T-helper 2 cell (primary cell): Measurements from ENCODE around the gene AMIGO1.

Source experiments
- DNase-seq, 5 experiments: peaks; one replicate each; pipeline versions ENCODE4 v3.0.0 to v3.0.0-alpha.2; 2012 to 2022

AMIGO1 gene

GRCh38 chr1:109501644-109502363 is 7.7 kb downstream of the AMIGO1 start:
- no peak for DNase-seq

GRCh38 chr1:109500941-109501381 is 8.6 kb downstream of the AMIGO1 start:
- no peak for DNase-seq

GRCh38 chr1:109499661-109500536 is 9.6 kb downstream of the AMIGO1 start:
- DNase-seq: peak in 4 of 5 experiments; percentile 36 to 58 (median 48)

DNA sequence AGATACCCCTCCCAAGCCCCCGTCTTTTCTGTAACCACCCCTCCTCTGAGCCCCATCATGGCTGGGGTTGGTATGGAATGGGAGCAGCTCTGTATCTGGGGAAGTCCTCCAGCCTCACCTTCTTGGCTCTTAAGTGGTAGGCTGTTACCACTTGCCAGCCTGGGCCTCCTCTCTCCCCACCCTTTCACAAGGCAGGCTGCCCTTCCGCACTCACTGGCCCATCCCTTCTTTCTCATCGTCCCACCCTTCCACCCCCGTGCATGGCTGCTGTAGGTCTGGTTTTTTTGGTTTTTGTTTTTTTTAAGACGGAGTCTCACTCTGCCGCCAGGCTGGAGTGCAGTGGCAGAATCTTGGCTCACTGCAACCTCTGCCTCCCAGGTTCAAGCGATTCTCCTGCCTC is 10.4 kb downstream of the AMIGO1 start:
- no peak for DNase-seq

DNA sequence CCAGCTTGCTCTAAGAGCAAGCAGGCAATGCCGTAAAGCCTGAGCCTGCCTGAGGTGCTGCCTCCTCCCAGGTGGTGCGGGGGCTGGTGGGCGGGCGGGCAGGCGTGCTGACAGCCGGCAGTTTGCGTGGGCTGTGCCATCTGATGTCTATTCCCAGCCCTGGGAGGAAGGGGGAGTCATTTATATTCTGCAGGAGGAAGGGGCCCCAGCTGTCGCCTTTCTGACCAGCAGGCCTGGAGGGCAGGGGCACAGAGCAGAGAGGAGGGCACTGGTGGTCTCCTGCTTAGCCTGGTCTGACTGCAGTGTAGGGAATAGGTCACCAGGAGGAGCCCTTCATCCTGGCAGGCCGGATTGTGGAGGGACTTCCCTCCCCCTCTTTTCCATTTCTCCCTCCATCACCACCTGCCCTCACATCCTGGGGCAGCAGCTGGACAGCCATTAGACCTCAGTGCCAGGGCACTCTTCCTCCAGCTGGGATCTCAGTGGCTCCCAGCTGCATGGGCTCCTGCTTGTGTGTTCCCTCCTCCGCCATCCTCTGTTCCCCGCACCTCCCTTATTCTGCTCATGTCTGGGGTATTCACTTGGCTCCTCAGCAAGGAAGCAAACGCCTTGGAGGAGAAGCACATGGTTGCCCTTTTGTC is 11.2 kb downstream of the AMIGO1 start:
- no peak for DNase-seq

- DNase-seq: no peak
Measured at GRCh38 chr1:109497449-109498160, 11.9 kb downstream of the AMIGO1 start.

DNA sequence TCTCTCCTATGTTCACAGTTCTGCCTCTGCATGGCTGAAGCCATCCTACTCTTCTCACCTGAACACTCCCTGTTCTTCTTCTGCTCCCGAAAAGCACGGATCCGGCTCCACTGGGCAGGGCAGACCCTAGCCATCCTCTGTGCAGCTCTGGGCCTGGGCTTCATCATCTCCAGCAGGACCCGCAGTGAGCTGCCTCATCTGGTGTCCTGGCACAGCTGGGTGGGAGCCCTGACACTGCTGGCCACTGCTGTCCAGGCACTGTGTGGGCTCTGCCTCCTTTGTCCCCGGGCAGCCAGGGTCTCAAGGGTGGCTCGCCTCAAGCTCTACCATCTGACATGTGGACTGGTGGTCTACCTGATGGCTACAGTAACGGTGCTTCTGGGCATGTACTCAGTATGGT is 13.8 kb downstream of the AMIGO1 start:
- no peak for DNase-seq

DNA sequence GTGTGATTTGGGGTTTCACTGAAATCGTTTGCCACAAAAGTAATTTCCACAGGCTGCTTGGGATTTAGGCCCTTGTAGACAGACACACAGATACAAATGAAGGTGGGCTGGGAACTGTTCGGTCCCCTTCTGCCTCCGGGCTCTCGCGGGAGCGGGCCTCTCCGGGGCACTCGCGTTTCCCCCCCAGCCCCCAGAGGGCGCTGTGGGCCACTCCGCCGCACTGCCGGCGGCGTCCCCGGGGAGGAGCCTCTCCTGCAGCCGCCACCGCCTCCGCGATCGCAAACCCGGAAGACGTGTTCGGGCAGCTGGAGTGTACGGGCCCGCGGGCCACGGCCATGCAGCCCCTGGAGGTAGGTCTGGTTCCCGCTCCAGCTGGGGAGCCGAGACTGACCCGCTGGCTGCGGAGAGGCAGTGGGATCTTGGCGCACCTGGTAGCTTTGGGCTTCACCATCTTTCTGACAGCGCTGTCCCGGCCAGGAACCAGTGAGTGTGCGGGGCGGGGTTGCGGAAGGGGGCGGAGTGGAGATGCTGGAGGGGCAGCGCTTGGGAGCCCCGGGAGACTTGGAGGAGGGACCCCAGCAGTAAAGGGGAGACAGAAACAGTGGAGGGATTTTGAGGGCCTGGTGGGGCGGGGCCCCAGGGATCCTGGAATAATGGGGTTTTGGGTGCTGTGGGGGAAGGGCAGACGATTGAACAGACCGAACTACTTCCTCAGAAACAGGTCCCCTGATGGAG is 15.6 kb downstream of the AMIGO1 start, which contains the start of gene CYB561D1:
CYB561D1 (plus strand) TSS at position 290 of the 735 bp plus-strand sequence; CDS start at position 336, 46 bp downstream.
- peak; percentile 83 to 90 (median 85) for DNase-seq

- no peak for DNase-seq
Measured at GRCh38 chr1:109493227-109493626, 16.3 kb downstream of the AMIGO1 start.

DNA sequence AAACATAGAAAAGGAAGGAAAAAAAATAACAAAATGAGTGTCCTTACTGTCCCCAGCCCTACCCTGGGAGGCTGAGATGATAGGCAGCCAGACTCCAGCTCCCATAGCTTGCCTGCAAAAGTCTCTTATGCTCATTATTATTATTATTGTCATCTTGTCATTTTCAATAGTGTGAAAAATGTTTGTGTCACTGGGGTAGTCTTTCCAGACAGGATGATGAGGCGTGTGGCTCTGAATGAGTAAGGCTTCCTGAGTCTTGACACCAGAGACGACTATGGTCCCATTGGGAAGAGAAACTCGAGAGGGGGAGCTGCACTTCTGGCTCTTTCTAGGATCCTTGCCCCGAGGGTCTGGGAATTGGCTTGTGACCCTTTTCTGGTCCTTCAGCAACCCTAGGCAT is 16.7 kb downstream of the AMIGO1 start:
- no peak for DNase-seq

- DNase-seq: no peak
Measured at GRCh38 chr1:109491372-109491771, 18.2 kb downstream of the AMIGO1 start.

DNA sequence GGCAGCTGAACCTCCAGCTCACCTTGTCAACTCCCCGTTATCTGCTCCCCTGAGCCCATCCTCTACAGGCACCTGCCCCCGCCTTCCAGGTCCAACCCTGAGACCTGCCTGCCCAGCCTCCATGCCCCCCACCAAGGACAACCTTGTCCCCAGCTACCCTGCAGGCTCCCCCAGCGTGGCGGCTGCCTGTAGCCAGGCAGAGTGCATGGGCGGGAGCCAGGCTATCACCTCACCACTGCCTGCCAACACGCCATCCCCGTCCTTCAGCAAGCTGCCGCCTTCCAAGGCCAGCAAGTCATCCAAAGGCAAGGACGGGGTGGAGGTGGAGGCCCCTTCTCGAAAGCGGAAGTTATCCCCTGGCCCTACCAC is 18.6 kb downstream of the AMIGO1 start:
- DNase-seq: no peak

DNA sequence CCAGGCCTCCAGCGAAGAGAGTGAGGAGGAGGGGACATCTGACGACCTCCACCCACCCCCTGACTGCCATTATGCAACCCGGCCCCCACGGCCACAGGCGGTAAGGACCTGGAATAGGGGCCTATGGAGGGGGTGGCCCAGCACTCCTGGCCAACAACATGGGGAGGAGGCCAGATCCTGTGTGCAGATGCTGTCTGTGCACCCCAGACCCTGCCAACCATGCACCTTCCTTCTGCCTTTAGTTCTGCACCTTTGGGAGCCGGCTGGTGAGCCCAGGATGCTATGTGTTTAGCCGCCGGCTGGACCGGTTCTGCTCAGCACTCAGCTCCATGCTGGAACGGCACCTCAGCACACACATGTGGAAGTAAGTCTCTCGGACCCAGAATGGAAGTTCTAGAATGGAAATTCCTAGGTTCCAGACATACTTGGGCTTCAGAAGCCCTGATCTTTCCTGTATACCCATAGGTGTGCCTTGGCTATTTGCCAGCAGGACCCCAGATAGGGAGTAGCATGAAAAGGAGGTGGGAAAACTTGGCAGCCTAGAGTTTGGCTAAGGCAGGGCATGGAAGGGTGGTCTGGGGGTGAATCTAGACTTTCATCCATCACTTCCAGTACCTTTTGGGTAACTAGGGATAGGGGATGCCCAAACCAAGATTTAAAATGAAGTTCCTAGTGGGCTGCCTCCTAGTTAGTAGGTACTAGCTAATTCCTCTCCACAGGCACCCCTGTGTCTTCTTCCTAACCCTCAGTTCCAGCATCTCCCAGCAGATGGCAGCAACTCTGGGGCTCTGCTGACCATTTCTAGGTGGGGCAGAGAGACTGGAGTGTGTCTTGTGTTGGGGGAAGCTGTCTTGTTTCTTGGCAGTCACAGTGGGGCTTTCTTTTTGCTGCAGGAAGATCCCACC is 19.2 kb downstream of the AMIGO1 start:
- peak in 4 of 5 experiments; percentile 34 to 76 (median 60) for DNase-seq

- DNase-seq: no peak
Measured at GRCh38 chr1:109488696-109489095, 20.8 kb downstream of the AMIGO1 start.

- no peak for DNase-seq
Measured at GRCh38 chr1:109488201-109488600, 21.3 kb downstream of the AMIGO1 start.

DNA sequence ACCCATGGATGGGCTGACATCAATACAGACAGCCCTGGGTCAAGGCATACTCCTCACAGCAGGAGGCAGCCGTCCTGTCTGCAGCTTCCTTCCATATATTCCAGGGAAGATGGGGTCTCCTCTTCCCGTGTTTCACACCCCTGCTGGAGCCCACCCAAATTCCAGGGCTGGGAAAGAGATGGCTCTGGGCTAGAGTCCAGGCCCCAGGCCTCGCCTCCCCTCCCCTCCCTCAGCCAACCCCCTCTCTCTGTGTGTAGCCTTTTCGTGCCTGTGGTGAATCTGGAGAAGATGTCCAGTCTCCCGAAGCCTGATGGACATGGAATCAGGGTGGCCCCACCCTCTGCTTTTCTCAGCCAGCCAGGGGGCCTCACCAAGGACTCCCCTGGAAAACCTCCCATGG is 22.3 kb downstream of the AMIGO1 start:
- DNase-seq: no peak

GRCh38 chr1:109485001-109485400 is 24.5 kb downstream of the AMIGO1 start:
- DNase-seq: no peak

GRCh38 chr1:109484519-109484975 is 25.0 kb downstream of the AMIGO1 start:
- DNase-seq: no peak

- DNase-seq: peak; percentile 84 to 95 (median 88)
Measured at GRCh38 chr1:109483672-109484518, 25.6 kb downstream of the AMIGO1 start, which contains the start of gene ATXN7L2. Gene ATXN7L2 (plus strand): TSS chr1:109483905. CDS start chr1:109483954, 49 bp downstream.
